ENCODE data around the gene SLC25A25. TPM values are rescaled to one million over a fixed set of nuclear protein-coding genes. Genes with fewer than 3 reads are reported as not detected.

Gene SLC25A25
- total RNA-seq, 4 donors from 2014 or later: 15.8 to 37.9 (median 24.1) TPM

- no peaks in the 10 kb centered on the region for H3K9me3 ChIP-seq
- no peaks in the 10 kb centered on the region for H3K27me3 ChIP-seq
- no peak overlapping the region for H3K27ac ChIP-seq
- peaks cover 0 to 30% (median 2%) of the 10 kb centered on the region in 3 donors for H3K4me1 ChIP-seq
- H3K36me3 ChIP-seq: no peaks in the 10 kb centered on the region
- 74 to 94% methylated on average over 4 to 5 of the region's 5 CpGs for WGBS, 2 donors
- intact Hi-C loops (cut with DNase I): no loop called here
- no peak overlapping the region for H3K4me3 ChIP-seq
- no peak for DNase-seq
- no peak for TF ChIP-seq POLR2A (IDR thresholded peaks at IDR 0.05)
- TF ChIP-seq CTCF (IDR thresholded peaks at IDR 0.05): no peak
Measured at GRCh38 chr9:128024761-128025308, 43.2 kb upstream of the SLC25A25 start.

- peaks cover 0 to 30% (median 2%) of the 10 kb centered on the region in 3 donors for H3K4me1 ChIP-seq
- no peaks in the 10 kb centered on the region for H3K9me3 ChIP-seq
- peak overlapping the region in 2 of 4 donors; percentile 61 to 81 for H3K27ac ChIP-seq
- no peaks in the 10 kb centered on the region for H3K36me3 ChIP-seq
- no peaks in the 10 kb centered on the region for H3K27me3 ChIP-seq
- WGBS, 2 donors: 31 to 70% methylated on average over 2 to 3 of the region's 4 CpGs
- no peak for DNase-seq
- intact Hi-C loops (cut with DNase I): no loop called here
- TF ChIP-seq POLR2A (IDR thresholded peaks at IDR 0.05) (no peak), CTCF (IDR thresholded peaks at IDR 0.05) (no peak)
- H3K4me3 ChIP-seq: no peak overlapping the region
Measured at GRCh38 chr9:128025736-128026135, 42.3 kb upstream of the SLC25A25 start.

GRCh38 chr9:128026255-128026772 lies 41.7 kb upstream of the SLC25A25 start:
- Histone ChIP-seq H3K4me3 (no peak overlapping the region), H3K9me3 (no peaks in the 10 kb centered on the region), H3K4me1 (peaks cover 0 to 30% (median 2%) of the 10 kb centered on the region in 3 donors), H3K27ac (peak overlapping the region; percentile 64 to 81 (median 72)), H3K27me3 (no peaks in the 10 kb centered on the region), H3K36me3 (no peaks in the 10 kb centered on the region)
- intact Hi-C loops (cut with DNase I): no loop called here
- TF ChIP-seq CTCF (IDR thresholded peaks at IDR 0.05) (no peak), POLR2A (IDR thresholded peaks at IDR 0.05) (peak in 1 of 4 donors; percentile 52)
- peak; percentile 45 for DNase-seq
- 78 to 82% methylated on average over 10 to 12 of the region's 12 CpGs for WGBS, 2 donors

GRCh38 chr9:128026773-128027541 lies 41.1 kb upstream of the SLC25A25 start:
- Histone ChIP-seq H3K4me1 (peaks cover 0 to 30% (median 2%) of the 10 kb centered on the region in 3 donors), H3K36me3 (no peaks in the 10 kb centered on the region), H3K4me3 (no peak overlapping the region), H3K27me3 (no peaks in the 10 kb centered on the region), H3K27ac (peak overlapping the region; percentile 64 to 81 (median 72)), H3K9me3 (no peaks in the 10 kb centered on the region)
- intact Hi-C loops (cut with DNase I): no loop called here
- TF ChIP-seq CTCF (IDR thresholded peaks at IDR 0.05): no peak
- TF ChIP-seq POLR2A (IDR thresholded peaks at IDR 0.05): no peak
- 53 to 66% methylated on average over 4 to 11 of the region's 11 CpGs for WGBS, 2 donors
- DNase-seq: no peak

GRCh38 chr9:128027705-128028104 lies 40.3 kb upstream of the SLC25A25 start:
- Histone ChIP-seq H3K27ac (peak overlapping the region in 2 of 4 donors; percentile 65 to 81), H3K4me3 (no peak overlapping the region), H3K36me3 (no peaks in the 10 kb centered on the region), H3K9me3 (no peaks in the 10 kb centered on the region), H3K27me3 (no peaks in the 10 kb centered on the region), H3K4me1 (peaks cover 0 to 29% (median 2%) of the 10 kb centered on the region in 3 donors)
- WGBS, 2 donors: 81 to 100% methylated on average over 2 to 4 of the region's 4 CpGs
- DNase-seq: no peak
- TF ChIP-seq POLR2A (IDR thresholded peaks at IDR 0.05) (no peak), CTCF (IDR thresholded peaks at IDR 0.05) (no peak)
- intact Hi-C loops (cut with DNase I): no loop called here

Measured in esophagus squamous epithelium (tissue), 5 donors.